Gastroesophageal sphincter (tissue), 4 donors: ENCODE measurements around the gene KAZN. TPM values are rescaled to one million over a fixed set of nuclear protein-coding genes. Genes with fewer than 3 reads are reported as not detected.

Experiments
- ATAC-seq: fragments of 150-250 bp; one replicate; pipeline ENCODE4 v1.9.1; 2016; ENCODE audit warnings: mild to moderate bottlenecking, moderate library complexity
- H3K27ac ChIP-seq, 4 donors: fragments of 200-600 bp; sonication (generic) in 3 of 4; 1 replicate in 3 of 4; 2 replicates in 1 of 4; pipeline ENCODE4 v1.5.1; 2016 to 2019
- H3K27me3 ChIP-seq: fragments of 200-600 bp; sonication (generic); one replicate; pipeline ENCODE4 v1.5.1; 2019
- H3K36me3 ChIP-seq, 2 donors: fragments of 200-600 bp; sonication (generic); one replicate each; pipeline ENCODE4 v1.5.1; 2019; ENCODE audit warnings: control low read depth in 1 of 2
- H3K4me1 ChIP-seq, 3 donors: fragments of 200-600 bp; sonication (generic); 1 replicate in 2 of 3; 2 replicates in 1 of 3; pipeline ENCODE4 v1.5.1; 2016 to 2019; ENCODE audit warnings: control low read depth in 2 of 3
- H3K4me3 ChIP-seq, 2 donors: fragments of 200-600 bp; sonication (generic); one replicate each; pipeline ENCODE4 v1.5.1; 2019; ENCODE audit warnings: mild to moderate bottlenecking in 1 of 2, moderate library complexity in 1 of 2
- H3K9me3 ChIP-seq, 3 donors: fragments of 200-600 bp; sonication (generic); one replicate each; pipeline ENCODE4 v1.5.1; 2017 to 2019; ENCODE audit warnings: control low read depth in 2 of 3
- EP300 ChIP-seq: sonication (generic); formaldehyde crosslinking; IDR thresholded peaks from one replicate; pipeline ENCODE4 v1.6.1; 2017; ENCODE audit warnings: antibody characterized with exemption, mild to moderate bottlenecking
- POLR2A ChIP-seq, 2 donors: fragments of 450-650 bp; IDR thresholded peaks; one replicate each; pipeline ENCODE4 v1.6.1; 2017; ENCODE audit warnings: antibody characterized with exemption in 2 of 2, mild to moderate bottlenecking in 2 of 2, moderate library complexity in 1 of 2
- POLR2AphosphoS5 ChIP-seq: sonication (generic); formaldehyde crosslinking; IDR thresholded peaks from one replicate; pipeline ENCODE4 v1.6.1; 2017; ENCODE audit warnings: antibody characterized with exemption
- WGBS, 2 donors: methylation state at CpG; one replicate each; pipeline ENCODE4 v1.1.5; 2018; ENCODE audit warnings: low coverage in 1 of 2; 5-methylcytosine and 5-hydroxymethylcytosine counted together
- total RNA-seq, 4 donors: library from RNA; depleted of rRNA; stranded (reverse); fragments of >200 nt; gene quantifications; one replicate each; pipeline ENCODE4 v1.1.0, GENCODE V29; 2016
- TF ChIP-seq, protein P1 (sequence below), 4 experiments: fragments of 200-600 bp in 2 of 4; fragments of 450-650 bp in 2 of 4; sonication (generic) in 1 of 4; IDR thresholded peaks; one replicate each; pipeline ENCODE4 v1.5.1; 2017 to 2019; ENCODE audit warnings: antibody characterized with exemption in 4 of 4, mild to moderate bottlenecking in 2 of 4, moderate library complexity in 2 of 4

The KAZN gene
- total RNA-seq, 4 donors from 2014 or later = 6.5 to 16.6 (median 11.5) TPM

GRCh38 chr1:15080328-15081007 is 482.0 kb downstream of the KAZN start:
- no peak overlapping the region for H3K4me3 ChIP-seq
- H3K4me1 ChIP-seq = peaks cover 0 to 11% (median 0%) of the 10 kb centered on the region in 3 donors
- no peaks in the 10 kb centered on the region for H3K27me3 ChIP-seq
- H3K27ac ChIP-seq = no peak overlapping the region
- WGBS, 2 donors = 88 to 93% methylated on average over 6 of the region's 10 CpGs
- no peak for ATAC-seq
- TF ChIP-seq POLR2A (IDR thresholded peaks at IDR 0.05) (no peak), EP300 (no peak), POLR2AphosphoS5 (no peak)
- TF ChIP-seq, protein P1, sequence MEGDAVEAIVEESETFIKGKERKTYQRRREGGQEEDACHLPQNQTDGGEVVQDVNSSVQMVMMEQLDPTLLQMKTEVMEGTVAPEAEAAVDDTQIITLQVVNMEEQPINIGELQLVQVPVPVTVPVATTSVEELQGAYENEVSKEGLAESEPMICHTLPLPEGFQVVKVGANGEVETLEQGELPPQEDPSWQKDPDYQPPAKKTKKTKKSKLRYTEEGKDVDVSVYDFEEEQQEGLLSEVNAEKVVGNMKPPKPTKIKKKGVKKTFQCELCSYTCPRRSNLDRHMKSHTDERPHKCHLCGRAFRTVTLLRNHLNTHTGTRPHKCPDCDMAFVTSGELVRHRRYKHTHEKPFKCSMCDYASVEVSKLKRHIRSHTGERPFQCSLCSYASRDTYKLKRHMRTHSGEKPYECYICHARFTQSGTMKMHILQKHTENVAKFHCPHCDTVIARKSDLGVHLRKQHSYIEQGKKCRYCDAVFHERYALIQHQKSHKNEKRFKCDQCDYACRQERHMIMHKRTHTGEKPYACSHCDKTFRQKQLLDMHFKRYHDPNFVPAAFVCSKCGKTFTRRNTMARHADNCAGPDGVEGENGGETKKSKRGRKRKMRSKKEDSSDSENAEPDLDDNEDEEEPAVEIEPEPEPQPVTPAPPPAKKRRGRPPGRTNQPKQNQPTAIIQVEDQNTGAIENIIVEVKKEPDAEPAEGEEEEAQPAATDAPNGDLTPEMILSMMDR (IDR thresholded peaks at IDR 0.05) = no peak
- no peaks in the 10 kb centered on the region for H3K9me3 ChIP-seq
- no peaks in the 10 kb centered on the region for H3K36me3 ChIP-seq

DNA sequence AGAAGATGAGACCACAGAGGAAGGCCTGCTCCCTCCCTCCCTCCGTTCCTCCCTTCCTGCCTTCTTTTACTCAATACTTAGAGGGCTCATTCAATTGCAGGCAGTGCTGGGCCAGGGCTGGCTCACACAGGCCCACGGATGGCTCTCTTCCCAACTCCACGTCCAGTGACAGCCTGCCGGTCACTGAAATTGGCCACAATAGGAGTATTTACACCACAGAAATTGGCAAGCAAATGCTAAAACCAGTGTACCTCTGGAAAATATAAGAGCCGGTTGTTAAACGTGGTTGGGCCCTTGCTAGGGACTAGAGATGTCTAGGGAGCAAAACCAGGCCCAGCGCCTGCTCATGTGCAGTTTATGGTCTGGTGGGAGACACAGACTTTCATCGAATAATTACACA is 482.6 kb downstream of the KAZN start:
- no peak overlapping the region for H3K27ac ChIP-seq
- 55 to 56% methylated on average over 5 to 7 of the region's 8 CpGs for WGBS, 2 donors
- no peak for ATAC-seq
- no peaks in the 10 kb centered on the region for H3K9me3 ChIP-seq
- TF ChIP-seq POLR2A (IDR thresholded peaks at IDR 0.05) (no peak), EP300 (no peak), POLR2AphosphoS5 (no peak)
- TF ChIP-seq, protein P1 (IDR thresholded peaks at IDR 0.05) = no peak
- H3K4me3 ChIP-seq = no peak overlapping the region
- H3K36me3 ChIP-seq = no peaks in the 10 kb centered on the region
- peaks cover 0 to 4% (median 0%) of the 10 kb centered on the region in 3 donors for H3K4me1 ChIP-seq
- H3K27me3 ChIP-seq = no peaks in the 10 kb centered on the region

DNA sequence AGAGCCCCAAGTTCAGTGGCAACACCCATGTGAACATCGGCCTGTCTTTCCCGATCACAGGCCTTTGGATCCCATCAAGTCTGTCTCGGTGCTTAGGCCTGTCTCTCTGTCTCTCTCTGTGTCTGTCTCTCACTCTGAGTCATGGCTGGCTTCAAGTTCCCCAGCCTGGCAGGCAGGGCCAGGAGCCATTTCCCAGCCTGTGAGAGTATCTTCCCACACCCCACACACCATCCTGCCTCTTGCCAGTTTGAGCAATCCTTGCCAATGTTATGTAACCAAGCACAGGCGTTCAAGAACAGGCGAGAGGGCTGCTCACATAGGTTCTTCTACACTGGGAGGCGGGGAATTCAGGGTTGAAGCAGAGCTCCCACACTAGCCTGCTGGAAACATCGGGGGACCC is 485.1 kb downstream of the KAZN start:
- no peak overlapping the region for H3K4me3 ChIP-seq
- no peak overlapping the region for H3K27ac ChIP-seq
- no peaks in the 10 kb centered on the region for H3K36me3 ChIP-seq
- no peaks in the 10 kb centered on the region for H3K4me1 ChIP-seq
- no peak for ATAC-seq
- H3K9me3 ChIP-seq = no peaks in the 10 kb centered on the region
- 80% methylated on average over 2 of the region's 7 CpGs; no CpG with 5 or more reads in 1 of the 2 donors for WGBS, 2 donors
- H3K27me3 ChIP-seq = no peaks in the 10 kb centered on the region
- TF ChIP-seq, protein P1 (IDR thresholded peaks at IDR 0.05) = no peak
- no peak for TF ChIP-seq POLR2AphosphoS5
- TF ChIP-seq POLR2A (IDR thresholded peaks at IDR 0.05) = no peak

GRCh38 chr1:15088281-15088971 is 489.9 kb downstream of the KAZN start:
- 70 to 72% methylated on average over 4 to 12 of the region's 16 CpGs for WGBS, 2 donors
- Histone ChIP-seq H3K4me3 (no peak overlapping the region), H3K27ac (no peak overlapping the region), H3K36me3 (no peaks in the 10 kb centered on the region), H3K9me3 (no peaks in the 10 kb centered on the region), H3K27me3 (no peaks in the 10 kb centered on the region), H3K4me1 (no peaks in the 10 kb centered on the region)
- TF ChIP-seq POLR2AphosphoS5 (no peak), POLR2A (IDR thresholded peaks at IDR 0.05) (no peak), EP300 (no peak)
- TF ChIP-seq, protein P1 (IDR thresholded peaks at IDR 0.05) = no peak
- ATAC-seq = no peak
